Activated CD4-positive, alpha-beta T cell treated with anti-CD3 and anti-CD28 coated beads, Interleukin-2, Interleukin-6, amounts not matched to agents 100 ng/mL and 50 ng/mL, durations not matched to agents 16 hours and 8 hours (primary cell): ENCODE results near the gene SYT14.
"Not testable (repeated sequence)": the region's sequence is repeated elsewhere in the genome, so short reads cannot be mapped to it uniquely, and the experiment has no call there.

Source experiments
- DNase-seq: peaks from one replicate; pipeline ENCODE4 v3.0.0-alpha.2; 2020

Gene SYT14

DNA sequence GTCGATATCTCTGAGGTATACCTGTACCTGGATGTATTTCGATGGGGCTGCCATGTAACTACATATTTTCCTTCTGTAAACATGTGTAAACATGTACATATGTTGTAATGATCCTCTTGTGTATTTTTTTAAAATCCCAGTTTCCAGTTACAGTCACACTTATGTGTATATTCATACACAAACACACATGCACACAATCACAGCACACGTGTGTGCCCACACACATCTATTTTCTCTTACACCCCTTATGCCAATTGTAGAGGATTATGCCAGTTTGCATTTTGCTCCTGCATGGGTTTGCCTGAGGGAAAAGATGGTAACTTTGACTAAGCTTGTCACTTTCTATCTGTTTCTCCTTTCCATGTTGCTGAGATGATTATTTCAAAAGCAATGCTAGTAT, 10.1 kb downstream of the SYT14 start:
- no peak for DNase-seq

DNA sequence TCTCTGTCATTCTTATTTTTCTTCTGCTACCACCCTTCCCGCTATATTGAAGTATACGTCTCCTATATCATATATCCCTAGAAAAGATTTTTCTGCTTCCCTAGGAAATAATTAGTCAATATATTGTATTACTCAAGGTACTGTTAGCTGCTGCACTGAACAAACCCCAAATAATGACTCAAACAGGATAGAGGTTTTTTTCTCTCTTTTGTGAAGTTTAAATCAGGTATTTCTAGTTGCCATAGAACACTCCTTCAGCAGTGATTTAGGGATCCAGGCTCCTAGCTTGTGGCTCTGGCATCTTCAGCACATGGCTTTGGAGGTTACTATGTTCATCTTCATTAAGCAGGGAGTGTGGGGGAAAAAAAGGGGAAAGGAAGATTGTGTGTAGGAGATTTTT, 18.1 kb downstream of the SYT14 start:
- DNase-seq, result no peak

DNA sequence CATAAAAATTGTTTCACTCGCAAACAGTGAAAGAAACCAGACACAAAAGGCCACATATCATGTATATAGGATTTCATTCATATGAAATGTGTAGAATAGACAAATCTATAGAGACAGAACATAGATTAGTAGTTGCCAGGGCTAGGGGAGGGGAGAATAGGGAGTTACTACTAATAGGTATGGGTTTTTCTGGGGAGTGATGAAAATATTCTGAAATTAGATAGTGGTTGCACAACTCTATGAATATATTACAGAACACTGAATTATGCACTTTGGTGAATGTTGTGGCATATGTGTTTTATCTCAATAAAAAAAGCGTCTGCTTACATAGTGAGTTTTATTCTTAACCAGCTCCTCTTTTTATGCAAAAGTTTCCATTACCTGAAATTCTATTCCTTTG, 21.6 kb downstream of the SYT14 start:
- DNase-seq, result no peak

DNA sequence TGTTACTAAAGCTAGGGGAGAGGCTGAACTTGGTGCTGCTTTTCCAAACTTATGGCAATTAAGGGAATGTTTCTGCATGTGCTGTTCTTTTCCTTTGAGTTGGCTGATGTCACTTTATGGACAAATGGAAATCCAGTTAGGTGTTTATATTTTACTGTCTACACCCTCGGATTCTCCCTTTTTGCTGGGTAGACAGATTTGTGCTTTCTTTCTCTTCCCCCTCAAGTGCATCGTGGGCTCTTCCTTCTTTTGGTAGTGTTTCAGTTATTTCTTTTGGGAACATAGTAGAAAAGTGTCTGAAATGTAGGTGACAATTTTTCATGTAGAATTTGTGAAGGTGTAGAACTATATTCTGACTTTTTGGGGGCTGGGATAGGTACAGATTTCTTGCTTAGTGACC, 22.9 kb downstream of the SYT14 start:
- no peak for DNase-seq

DNA sequence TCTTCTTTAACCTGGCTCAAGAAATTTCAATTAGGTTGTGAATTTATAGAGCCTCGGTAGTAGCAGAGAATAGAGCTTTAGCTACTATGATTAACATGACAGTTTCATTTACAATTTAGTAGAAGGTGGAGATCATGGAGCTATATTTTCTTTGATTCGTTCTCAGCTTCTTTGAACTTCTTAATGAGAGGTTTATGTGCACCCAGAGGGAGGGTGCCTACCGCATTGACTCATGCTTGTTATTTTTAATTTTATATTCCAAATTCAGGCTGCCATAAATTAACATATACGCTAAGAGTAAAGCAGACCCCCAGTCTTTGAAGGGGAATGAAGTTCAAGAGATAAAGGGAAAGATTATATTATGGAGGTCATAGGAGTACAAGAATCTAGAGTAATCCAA, 24.4 kb downstream of the SYT14 start:
- no peak for DNase-seq

DNA sequence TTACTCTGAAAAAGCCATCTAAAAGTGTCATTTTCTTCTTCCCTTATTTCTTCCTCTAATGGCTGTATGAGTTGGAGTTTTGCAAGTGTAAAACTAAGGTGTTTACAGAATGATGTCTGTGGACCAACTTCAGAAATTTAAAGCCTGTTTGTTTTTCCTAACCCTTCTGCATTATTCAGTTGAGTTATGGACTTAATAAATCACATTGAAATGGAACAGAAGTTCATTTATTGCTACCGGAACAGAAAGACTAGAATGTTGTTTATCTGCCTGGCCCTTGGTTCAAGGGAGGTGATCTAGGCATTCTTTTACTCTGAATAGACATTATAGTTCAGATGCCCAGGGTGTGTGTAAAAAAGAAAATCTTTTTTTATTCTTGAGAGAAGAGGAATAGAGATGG, 24.8 kb downstream of the SYT14 start:
- no peak for DNase-seq

DNA sequence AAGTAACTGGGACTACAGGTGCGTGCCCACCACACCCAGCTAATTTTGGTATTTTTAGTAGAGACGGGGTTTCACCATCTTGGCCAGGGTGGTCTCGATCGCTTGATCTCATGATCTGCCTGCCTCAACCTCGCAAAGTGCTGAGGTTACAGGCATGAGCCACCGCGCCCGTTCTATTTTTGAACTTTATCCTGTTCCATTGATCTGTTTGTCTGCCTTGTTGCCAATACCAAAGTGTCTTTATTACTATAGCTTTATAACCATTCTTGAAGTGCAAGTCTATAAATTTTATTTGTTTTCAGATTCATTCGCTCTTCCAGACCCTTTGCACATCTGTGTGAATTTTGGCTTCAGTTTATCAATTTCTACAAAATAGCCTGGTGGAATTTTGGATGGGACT, 28.0 kb downstream of the SYT14 start:
- no peak for DNase-seq

DNA sequence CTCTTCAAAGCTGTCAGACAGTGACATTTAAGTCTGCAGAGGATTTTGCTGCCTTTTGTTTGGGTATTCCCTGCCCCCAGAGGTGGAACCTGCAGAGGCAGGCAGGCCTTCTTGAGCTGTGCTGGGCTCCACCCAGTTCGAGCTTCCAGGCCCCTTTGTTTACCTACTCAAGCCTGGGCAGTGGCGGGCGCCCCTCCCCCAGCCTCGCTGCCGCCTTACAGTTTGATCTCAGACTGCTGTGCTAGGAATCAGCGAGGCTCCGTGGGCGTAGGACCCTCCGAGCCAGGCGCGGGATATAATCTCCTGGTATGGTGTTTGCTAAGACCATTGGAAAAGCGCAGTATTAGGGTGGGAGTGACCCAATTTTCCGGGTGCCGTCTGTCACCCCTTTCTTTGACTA, 40.7 kb downstream of the SYT14 start:
- not testable (repeated sequence) for DNase-seq

DNA sequence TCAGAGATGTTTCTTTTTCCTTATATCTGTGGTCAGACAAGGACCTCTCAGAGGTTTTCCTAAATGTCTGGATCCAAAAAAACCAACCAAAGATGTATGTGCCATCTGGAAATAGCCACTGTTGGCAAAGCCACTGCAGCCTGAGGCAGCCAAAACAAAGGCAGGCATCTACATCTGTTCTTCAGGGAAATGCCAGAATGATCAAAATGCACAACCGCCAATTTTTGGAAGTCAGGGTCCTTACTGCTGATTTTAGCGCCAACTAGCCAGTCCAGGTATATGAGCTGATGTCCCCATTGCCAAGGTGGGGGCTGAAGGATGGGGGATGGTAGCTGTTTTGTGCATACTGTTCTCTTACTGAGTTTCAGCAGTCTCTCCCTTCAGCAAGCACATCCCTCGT, 45.9 kb downstream of the SYT14 start:
- no peak for DNase-seq

DNA sequence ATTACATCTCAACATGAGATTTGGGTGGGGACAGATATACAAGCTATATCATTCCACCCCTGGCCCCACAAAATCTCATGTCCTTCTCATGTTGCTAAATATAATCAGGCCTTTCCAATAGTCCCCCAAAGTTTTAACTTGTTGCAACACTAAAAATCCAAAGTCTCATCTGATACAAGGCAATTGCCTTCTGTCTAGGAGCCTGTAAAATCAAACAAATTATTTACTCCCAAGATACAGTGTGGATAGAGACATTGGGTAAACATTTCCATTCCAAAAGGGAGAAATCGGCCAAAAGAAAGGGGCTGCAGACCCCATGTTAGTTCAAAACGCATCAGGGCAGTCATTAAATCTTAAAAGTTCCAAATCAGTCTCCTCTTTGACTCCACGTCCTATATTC, 47.0 kb downstream of the SYT14 start:
- DNase-seq, result no peak

DNA sequence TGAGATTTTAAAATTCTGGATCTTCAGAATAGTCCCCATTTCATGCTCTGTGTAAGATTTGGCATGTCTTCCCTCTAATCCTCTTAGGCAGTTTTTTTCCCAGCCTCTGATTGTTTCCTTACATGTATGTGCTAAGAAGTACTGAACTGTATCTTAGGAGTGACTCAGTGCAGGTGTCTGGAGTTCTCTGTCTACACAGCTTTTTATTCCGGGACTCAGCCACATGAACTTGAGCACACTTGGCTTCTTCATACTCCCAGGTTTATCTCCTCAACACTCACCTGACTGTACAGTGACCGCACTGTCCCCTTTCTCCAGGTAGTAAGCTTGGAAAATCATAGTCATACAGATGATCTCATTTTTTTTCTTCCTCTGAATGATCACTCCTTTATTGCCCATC, 50.7 kb downstream of the SYT14 start:
- no peak for DNase-seq

DNA sequence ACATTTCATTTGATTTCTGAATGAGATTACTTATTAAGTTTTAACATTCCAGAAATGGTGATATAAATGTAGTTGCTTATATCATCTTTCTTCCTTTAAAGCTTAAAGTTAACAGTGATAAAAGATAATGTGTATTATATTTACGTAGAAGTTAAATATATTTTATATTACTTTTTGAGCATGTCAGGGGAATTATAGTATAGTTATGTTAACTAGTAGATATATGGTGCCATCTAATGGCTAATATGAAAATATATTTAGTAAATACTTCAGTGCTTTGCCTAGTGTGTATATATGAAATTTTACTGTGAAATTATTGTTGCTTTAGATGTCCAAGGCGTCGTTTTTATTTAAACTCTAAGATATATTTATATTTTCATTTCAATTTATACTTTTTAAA, 51.5 kb downstream of the SYT14 start:
- no peak for DNase-seq

DNA sequence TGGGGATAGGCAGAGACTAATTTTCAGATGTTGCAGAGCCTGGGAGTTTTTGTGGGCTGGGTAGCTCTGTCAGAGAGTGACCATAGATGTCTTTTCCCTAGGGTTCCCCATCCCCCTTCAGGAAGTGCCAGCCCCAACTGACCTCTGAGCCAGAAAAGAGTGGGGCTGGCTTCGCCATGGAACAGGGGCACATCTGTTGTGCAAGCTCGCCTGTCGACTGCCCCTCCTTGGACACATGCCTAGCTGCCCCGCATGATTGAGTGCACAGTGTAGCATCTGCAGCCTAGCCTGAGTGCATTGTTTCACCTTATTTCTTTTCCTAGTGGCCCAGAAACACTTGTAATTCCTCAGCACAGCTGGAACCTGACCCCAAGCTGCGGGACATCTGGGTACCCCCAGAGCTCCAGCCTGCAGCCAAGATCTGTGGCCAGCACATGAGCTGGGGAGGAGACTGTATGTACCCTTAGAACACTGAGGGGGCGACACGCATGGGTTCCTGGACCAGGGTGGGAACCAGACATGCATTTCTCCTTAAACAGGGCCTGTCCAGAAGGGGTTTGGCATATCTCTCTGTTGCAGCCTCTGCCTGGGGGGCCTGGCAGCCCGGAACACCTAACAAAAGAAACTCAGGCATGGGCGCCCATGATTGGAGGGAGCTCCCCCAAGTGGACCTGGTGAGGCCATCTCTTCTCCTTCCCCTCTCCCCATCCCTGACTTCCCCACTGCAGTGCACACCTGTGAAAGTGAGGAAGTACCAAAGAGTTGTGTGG, 55.2 kb downstream of the SYT14 start:
- no peak for DNase-seq

DNA sequence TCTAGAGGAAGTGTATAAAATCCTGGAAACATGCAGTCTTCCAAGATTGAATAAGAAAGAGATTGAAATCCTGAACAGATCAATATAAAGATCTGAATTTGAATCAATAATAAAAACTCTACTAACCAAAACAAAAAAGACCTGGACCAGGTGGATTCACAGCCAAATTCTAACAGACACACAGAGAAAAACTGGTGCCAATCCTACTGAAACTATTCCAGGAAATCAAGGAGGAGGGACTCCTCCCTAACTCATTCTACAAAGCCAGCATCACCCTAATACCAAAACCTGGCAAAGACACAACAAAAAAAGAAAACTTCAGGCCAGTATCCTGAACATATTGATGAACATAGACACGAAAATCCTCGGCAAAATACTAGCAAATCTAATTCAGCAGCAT, 58.3 kb downstream of the SYT14 start:
- no peak for DNase-seq

DNA sequence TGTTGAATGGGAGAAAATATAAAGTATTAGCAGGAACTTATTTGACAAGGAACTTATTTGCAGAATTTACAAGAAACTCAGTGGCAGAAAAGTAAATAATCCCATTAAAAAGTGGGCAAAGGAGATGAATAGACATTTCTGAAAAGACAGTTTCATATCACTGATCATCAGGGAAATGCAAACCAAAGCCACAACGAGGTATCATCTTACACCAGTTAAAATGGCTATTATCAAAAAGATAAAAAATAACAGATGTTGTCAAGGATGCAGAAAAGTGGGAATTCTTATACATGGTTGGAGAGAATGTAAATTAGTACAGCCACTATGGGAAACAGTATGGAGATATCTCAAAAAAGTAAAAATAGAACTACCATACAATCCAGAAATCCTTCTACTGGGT, 61.0 kb downstream of the SYT14 start:
- no peak for DNase-seq

DNA sequence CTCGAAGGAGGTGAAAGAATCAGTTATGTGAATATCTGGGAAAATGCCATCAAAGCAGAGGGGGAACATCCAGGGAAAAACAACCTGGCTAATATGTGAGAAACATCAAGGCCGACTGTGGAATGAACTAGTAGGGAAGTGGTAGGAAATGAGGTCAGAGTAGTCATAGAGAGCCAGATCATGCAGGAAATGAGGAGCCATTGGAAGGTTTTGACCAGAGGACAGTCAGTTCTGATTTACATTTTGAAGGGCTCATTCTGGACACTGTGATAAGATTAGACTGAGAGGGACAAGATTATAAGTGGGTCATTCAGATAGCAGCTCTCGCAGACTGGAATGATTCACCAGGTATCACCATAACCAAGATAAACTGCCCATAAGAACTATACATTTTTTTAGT, 63.7 kb downstream of the SYT14 start:
- DNase-seq, result no peak

DNA sequence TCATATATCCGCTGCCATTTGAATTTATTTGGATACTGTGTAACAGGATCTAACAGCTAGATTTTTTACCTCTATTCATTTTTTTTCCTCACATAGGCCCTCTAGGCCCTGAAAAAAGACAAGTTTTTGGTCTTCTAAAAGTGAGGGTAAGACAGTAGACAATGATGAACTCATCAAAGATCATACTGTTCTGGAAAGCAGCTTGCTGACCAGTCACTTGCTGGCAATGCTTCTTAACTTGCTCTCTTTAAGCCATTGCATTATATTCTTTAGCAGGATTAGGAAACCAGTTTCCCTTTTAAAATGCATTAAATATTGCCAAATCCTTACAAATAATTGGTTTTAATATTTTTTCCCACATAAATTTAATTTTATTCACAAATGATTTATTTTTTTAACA, 65.5 kb downstream of the SYT14 start:
- no peak for DNase-seq

DNA sequence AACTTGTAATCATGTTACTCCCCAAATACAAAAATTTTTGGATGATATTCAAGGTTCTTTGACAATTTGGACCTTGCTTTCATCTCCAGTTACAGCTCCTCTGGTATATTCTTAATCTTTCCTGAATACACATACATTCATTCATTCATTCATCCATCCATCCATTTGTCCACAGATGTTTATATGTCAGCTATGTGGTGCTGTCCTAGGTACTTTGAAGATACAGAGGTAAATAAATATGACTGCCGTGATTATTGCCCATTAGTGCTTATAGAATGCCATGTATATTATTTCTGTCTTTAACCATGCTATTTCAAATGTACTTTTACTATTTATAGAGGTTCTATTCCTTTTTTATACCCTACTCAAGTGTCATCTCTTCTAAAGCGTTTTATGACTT, 72.1 kb downstream of the SYT14 start:
- no peak for DNase-seq

DNA sequence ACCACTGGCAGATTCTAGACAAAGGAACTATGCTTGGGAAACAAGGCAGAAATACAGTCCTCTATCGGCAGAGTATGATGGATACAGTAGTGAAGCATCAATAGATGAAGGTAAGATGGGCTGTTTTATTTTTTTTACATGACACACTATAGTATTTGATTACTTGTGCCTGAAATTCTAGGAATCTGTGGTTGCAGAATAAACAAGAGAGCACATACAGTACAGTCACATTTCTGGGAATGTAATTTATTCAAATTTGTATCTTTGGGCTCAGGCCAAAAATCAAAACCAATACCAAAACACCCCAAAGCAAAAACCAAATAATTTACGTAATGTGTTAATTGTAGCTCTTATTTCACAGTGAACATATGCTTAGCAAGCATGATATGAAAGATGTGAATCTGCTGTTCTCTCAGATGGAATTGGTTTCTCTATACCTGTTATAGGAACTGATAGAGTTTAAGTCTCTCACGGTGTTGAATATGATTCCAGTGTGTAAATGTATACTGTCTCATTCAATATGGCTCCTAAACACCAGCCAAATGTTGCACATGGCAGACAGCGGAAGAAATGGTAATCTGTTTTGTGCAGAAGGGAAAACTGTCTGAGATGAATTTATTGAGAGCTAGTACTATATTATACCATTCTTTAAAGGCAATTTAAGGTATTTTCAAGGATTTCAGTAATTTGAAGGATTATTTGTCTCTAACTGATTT, 83.3 kb downstream of the SYT14 start:
- no peak for DNase-seq

DNA sequence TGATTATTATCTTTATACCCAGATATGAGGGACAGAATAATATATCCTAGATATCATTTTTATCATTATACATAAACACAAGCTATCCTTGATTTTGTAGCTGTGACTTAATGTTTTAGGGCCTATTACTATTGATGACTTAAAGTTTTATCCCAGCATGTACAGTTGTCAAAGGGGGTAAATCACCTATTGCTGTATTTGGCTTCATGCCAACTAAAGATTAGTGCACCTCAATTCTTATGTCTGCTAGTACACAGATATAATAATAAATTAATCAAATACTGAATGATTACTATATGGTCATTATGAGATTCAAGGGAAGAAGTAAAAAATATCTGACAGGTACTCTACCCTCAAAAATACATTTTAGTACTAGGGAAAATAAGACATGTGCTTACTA, 84.0 kb downstream of the SYT14 start:
- DNase-seq, result no peak

DNA sequence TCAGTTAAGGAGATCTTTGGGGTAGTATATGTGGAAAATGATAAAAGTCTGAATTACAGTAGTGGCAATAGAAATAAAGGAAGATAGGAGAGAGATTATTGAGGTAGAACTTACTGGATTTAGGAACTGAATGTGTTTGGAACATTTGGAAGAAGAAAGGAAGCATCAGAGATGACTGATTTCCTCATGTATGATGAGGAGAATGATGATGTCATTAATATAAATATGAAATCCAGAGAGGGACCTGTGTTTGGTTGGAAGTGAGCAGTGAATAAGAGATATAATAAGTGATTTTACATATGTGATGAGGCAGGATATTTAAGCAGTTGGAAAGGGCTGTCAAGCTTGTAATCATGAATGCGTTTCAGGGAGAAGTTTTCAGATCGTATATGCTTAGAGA, 86.3 kb downstream of the SYT14 start:
- no peak for DNase-seq

DNA sequence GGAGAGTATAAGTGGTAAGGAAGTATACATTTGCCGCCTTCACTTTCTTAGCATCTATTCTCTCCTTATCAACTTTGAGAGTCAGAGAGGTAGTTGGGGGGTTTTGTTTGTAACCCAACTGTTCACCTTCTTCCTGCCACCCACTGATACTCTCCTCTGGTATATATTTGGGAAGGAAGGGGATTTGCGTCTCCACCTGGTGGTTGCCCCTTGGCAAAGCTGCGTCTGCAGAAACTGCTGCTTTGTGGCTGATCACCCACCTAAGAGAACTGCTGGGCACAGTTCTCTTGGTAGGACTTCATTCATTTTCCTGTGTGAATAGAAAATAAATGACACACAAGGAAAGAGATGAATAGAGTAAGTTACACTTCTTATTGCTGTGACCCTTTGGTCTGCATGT, 87.0 kb downstream of the SYT14 start:
- DNase-seq, result no peak

DNA sequence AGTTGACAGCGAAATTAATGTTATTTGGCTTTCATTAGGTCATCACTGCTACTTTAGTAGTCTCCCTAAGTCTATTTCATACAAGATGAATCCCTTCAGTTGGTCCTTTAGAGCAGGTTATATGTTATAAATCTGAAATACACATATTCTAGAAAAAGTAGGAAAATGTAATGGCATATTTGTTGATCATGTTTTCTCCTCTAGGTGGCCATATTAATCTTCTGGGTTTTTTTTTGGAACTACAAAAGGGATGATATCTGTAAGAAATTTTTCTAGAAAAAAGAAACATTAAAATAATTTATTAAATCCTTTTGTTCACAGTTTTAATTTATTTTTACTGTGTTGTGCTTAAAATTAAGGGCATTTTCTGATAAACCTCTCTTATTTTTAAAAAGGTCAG, 87.9 kb downstream of the SYT14 start:
- DNase-seq, result no peak

DNA sequence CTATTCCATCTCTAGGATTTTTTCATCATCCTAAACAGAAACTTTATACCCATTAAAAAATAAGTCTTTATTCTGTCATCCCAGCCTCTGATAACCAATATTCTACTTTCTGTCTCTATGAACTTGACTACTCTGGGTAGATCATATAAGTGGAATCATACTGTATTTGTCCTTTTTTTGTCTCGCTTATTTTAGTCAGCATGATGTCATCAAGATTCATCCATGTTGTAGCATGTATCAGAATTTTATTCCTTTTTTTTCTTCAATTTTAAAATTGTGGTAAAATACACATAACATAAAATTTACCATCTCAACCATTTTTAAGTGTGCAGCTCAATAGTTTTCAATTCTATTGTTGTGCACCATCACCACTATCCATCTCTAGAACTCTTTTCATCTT, 90.0 kb downstream of the SYT14 start:
- no peak for DNase-seq

DNA sequence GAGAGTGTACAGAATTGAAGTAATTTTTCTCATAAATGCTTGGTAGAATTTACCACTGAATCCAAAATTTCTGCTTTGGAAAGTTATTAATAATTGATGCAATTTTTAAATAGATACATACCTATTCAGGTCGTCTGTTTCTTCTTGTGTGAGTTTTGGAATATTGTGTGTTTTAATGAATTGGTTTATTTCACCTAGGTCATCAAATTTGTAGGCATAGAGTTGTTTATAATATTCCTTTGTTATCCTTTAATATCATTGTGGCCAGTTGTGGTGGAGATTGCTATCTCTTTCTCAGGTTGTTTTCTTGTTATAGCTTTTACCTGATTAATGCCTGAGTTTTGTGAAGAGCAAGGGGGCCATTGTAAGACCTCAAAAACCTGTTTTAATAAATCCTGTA, 93.5 kb downstream of the SYT14 start:
- DNase-seq, result no peak
